GM19468 (cell line): ENCODE measurements around the gene UPF1.
"Not testable (repeated sequence)": the region's sequence is repeated elsewhere in the genome, so short reads cannot be mapped to it uniquely, and the experiment has no call there.

Experiments used
- ATAC-seq: cut with Tn5 transposase; IDR thresholded peaks from one replicate; pipeline ENCODE4 v1.9.1; 2021; ENCODE audit warnings: mild to moderate bottlenecking, moderate library complexity, moderate number of reproducible peaks; ENCODE audit not compliant: unreplicated experiment; ENCODE audit errors: extremely low read depth

The UPF1 gene

GRCh38 chr19:18894254-18895037 lies 62.7 kb downstream of the UPF1 start:
- no peak for ATAC-seq

GRCh38 chr19:18895038-18895823 lies 63.5 kb downstream of the UPF1 start:
- ATAC-seq, result no peak

GRCh38 chr19:18895824-18896341 lies 64.1 kb downstream of the UPF1 start, which contains the start of gene CERS1:
TSS of gene CERS1 (minus strand) at chr19:18896158. CDS start at chr19:18896072, 86 bp downstream.
- no peak for ATAC-seq

DNA sequence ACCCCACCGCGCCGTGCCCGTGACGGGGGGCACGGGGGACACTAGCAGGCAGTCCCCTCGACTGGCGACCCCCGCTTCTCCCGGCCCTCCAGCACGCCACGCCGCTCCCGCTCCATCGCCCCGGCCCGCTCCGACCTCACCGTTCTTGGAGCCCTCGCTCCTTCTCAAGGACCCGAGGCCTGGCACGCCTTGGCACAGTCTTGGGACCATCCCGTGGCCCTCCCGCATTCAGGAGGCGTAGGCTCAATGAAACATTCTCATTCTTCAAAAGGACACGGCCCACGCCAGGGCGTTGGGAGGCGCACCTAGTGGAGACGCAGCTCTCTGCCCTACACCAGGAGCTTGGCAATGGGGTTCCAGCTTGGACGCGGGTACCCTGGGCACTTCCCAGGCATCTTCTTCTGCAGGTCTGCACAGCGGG lies 64.7 kb downstream of the UPF1 start:
- ATAC-seq, result no peak

DNA sequence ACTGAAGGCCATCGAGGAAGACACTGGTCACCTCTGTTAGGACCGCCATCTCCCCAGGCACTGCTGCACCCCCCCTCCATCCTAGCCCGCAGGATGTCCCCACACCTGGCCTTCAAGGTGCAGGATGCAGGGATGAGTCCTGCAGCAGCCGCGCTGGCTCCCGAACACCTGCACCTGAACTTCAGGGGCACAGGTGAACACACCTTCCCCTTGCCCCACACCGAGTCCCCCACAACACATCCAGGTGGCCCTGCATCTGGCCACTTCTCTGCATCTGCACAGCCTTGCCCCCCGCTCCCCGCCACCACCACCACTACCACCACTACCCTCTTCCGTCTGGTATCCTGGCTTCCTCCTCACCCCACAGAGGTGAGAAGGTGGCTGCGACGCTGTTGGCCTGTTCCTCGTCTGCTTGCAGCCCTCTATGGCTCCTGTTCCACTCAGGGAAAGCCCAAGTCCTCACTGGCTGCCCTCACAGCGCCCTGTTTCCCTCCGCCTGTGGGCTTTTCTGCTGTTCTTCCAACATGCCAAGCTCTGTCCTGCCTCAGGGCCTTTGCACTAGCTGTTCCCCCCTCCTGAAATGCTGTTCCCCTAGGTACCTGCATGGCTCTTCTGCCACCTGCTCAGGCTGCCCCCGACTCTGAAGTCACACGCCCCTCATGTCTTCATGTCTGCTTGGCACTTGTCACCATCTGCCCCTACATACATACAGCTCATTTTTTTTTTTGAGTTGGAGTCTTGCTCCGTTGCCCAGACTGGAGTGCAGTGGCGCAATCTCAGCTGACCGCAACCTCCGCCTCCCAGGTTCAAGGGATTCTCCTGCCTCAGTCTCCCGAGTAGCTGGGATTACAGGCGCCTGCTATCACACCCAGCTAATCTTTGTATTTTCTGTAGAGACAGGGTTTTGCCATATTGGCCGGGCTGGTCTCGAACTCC lies 65.6 kb downstream of the UPF1 start:
- ATAC-seq, result no peak

DNA sequence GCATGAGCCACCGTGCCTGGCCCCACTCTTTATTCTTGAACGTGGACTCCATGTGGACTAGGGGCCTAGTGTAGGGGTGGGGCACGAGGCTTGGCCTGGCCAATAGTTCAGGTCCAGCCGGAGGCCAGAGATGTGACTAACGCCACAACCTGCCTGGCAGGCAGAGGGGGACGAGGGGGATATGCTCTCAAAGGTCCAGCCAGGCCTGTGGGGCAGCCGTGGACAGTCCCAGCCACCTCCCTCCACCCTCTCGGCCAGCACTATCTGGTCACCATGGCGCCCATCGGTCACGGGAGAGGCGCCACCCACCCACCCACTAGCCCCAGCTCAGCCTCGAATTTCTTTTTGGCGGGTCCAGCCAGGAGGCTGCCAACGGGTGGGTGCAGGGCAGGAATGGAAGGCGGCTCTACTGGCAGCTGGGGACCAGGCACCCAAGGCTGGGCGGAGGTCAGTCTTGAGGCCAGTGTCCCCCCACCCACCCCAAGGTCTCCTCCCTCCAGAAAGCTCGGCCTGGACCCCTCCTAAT lies 66.4 kb downstream of the UPF1 start:
- no peak for ATAC-seq

GRCh38 chr19:18898607-18899408 lies 67.0 kb downstream of the UPF1 start:
- ATAC-seq, result no peak

DNA sequence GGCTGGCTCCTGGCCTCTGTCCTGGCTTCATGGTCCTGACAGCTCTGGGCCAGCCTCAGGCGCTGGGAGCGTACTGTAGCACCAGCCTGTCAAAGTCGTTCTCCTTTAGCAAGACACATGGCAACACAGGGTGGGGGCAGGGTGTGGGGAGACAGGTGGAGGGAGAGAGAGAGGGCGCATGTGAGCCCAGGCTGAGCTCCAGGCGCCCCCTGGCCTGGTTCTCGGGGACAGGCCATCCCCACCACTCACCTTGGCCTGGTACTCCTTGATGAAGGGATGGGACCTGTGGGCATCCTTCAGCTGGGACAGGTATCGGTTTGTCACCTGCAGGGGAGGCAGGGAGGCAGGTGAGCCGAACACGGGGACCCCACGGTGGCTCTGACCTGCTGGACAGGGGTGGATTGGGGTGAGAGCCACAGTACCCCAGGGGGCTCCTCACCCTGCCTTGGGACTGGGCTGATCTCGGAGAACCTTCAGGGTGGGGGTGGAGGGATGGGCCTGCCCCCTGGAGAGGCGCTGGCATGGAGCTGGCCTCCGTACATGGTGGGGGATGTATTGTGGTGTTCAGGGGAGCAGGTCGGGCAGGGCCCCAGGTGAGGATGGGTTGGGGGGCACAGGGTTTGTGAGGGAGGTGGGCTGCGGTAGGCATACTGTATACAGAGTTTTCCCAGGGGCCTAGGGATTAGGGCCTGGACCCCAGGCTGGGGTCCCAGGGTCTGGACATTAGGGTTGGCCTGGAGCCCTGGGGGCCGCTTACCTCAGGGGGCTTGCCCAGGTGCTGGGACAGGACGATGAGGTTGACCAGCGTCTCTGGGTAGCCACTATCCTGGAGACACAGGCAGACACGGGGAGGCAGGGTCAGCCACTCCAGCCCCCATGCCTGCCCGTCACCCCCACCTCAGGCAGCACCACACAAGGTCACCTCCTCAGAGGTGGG lies 68.1 kb downstream of the UPF1 start:
- ATAC-seq, result no peak

GRCh38 chr19:18900700-18901481 lies 69.1 kb downstream of the UPF1 start:
- no peak for ATAC-seq

DNA sequence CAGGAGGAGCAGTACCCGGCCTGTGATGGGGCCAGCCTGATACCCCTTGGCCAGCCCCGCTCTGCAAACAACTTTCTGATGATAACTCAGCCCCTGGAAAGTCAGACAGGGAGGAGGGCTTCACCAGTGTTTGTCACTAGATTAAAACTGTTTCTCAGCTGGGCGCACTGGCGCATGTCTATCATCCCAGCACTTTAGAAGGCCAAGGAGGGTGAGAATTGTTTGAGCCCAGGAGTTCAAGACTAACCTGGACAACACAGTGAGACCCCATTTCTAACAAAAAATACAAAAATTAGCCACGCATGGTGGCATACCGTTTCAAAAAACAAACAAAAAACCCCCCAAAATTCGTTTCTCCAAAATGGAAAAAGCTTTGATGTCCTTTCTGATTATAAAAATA lies 69.7 kb downstream of the UPF1 start:
- ATAC-seq, result no peak

GRCh38 chr19:18902519-18902918 lies 70.8 kb downstream of the UPF1 start:
- ATAC-seq, result not testable (repeated sequence)

DNA sequence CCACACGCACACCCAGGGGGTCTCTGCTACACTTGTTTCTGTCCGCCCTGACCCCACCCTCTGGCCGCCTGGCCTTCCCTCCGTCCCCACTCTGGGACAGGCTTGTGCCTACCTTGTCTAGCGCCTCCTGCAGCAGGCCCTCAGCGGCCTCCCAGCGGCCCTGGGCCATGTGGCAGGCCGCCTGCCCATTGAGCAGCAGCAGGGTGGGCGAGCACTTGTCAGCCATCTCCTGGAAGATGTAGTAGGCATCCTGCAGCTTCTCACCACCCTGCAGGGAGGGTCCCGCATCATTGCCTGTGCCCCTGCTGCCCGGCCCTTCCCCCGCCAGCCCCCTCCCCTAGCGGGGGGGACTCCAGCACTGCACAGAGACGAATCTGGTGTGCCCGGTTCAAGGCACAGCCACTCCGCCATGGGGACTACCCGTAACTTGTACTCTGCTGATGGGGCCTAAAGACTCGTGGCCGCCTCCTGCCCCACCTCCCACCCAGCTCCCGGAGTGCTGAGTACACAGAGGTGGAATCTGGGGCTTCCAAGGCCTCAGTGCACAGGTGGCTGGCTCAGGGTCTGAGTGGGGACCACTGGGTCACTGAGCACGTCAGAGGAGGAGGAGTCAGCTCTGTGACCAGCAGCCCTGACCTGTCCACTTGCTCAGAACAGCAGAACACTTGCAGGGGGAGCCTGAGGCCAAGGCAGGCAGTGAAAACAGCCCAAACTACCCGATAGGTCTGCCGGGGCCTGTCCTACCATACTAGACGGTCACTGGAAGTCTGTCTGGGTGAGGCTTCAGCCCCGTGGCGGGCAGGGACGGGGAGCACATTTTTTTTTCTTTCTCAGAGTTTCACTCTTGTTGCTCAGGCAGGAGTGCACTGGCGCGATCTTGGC lies 71.6 kb downstream of the UPF1 start:
- no peak for ATAC-seq

- no peak for ATAC-seq
Measured at GRCh38 chr19:18904334-18905057, 72.7 kb downstream of the UPF1 start.

DNA sequence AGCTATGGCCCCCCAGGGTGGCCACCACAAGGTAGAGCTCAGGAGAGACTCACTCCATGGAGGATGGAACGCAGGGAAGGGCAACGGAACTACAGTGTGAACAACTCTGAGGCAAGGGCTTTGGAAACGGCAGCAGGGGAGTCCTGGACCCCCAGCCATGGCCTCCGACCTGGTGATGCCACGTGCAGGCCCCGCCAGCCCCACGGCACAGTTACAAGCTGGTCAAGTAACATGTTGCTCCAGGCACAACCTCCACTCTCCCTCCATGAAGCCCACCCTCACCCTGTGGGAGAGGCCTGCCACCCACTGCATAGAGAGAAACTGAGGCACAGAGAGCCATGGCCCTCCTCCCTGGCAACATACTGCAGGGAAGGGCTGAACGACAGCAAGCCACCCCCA lies 73.3 kb downstream of the UPF1 start:
- ATAC-seq, result no peak

- no peak for ATAC-seq
Measured at GRCh38 chr19:18905513-18906236, 73.9 kb downstream of the UPF1 start.
